GM12878 (cell line): ENCODE results near the gene COL4A2. TPM values are rescaled to one million over a fixed set of nuclear protein-coding genes. Genes with fewer than 3 reads are reported as not detected.

Experiments
- ATAC-seq: fragments of 200-7000 bp; cut with Tn5 transposase; 3 replicates; pipeline ENCODE4 v1.9.1; 2020; ENCODE audit warnings: mild to moderate bottlenecking, moderate library complexity
- BruUV-seq: library from RNA; stranded (reverse); fragments of 400-500 nt; replicated peaks from 2 replicates; lab custom pipeline; 2021; lab: Mats Ljungman, UMichigan
- CTCF ChIA-PET: fragments of 300-600 bp; sonication (Branson Sonifier 250); formaldehyde crosslinking; extraction: SDS; loops from one replicate; lab custom pipeline; 2021; ENCODE audit warnings: inconsistent platforms; lab: Yijun Ruan, JAX
- POLR2A ChIA-PET: fragments of 350-600 bp; formaldehyde crosslinking; extraction: SDS; loops from one replicate; lab custom pipeline; 2021; ENCODE audit warnings: inconsistent platforms; lab: Charles Lee
- RAD21 ChIA-PET: fragments of 300-600 bp; sonication (Branson Sonifier 250); formaldehyde crosslinking; loops from one replicate; lab custom pipeline; 2023; ENCODE audit warnings: antibody characterized with exemption; ENCODE audit not compliant: unreplicated experiment; lab: Charles Lee
- SMC1A ChIA-PET: fragments of 300-600 bp; sonication (Branson Sonifier 250); formaldehyde crosslinking; loops from one replicate; lab custom pipeline; 2023; ENCODE audit not compliant: unreplicated experiment, uncharacterized antibody; lab: Charles Lee
- DNase-seq: peaks from one replicate; pipeline ENCODE4 v3.0.0-alpha.2; 2011; ENCODE audit warnings: low read depth, low spot score
- FAIRE-seq: peaks from 3 replicates; lab custom pipeline; 2011; peaks lifted over from hg19 to GRCh38; lab: Jason Lieb, UNC
- H2AFZ ChIP-seq: 2 replicates; pipeline ENCODE4 v1.6.0; 2011; ENCODE audit warnings: low read depth, low read length, control low read depth; ENCODE audit not compliant: control insufficient read depth
- H3K27ac ChIP-seq: 2 replicates; pipeline ENCODE4 v1.5.1; 2011; ENCODE audit warnings: control low read depth; ENCODE audit not compliant: control insufficient read depth, insufficient read depth
- H3K27me3 ChIP-seq, 2 experiments: replicated peaks in 1 of 2; 2 replicates each; pipeline versions ENCODE4 v1.6.0 to v1.6.1; 2011; ENCODE audit warnings: low read length in 1 of 2; ENCODE audit not compliant: control insufficient read depth in 2 of 2, insufficient read depth in 2 of 2
- H3K36me3 ChIP-seq, 2 experiments: 2 replicates each; pipeline ENCODE4 v1.5.1; 2011; ENCODE audit warnings: low read length in 1 of 2; ENCODE audit not compliant: control insufficient read depth in 2 of 2, insufficient read depth in 2 of 2
- H3K4me1 ChIP-seq: 2 replicates; pipeline ENCODE4 v1.6.1; 2011; ENCODE audit warnings: mild to moderate bottlenecking, low read length, moderate library complexity, mixed read lengths; ENCODE audit not compliant: control insufficient read depth, insufficient read depth
- H3K4me2 ChIP-seq: 2 replicates; pipeline ENCODE4 v1.6.0; 2011; ENCODE audit warnings: control low read depth; ENCODE audit not compliant: control insufficient read depth, insufficient read depth
- H3K4me3 ChIP-seq: fragments of 200-600 bp; sonication (generic); 2 replicates; pipeline ENCODE4 v1.5.1; 2016
- H3K79me2 ChIP-seq: 2 replicates; pipeline ENCODE4 v1.6.0; 2011; ENCODE audit warnings: low read length; ENCODE audit not compliant: control insufficient read depth, insufficient read depth
- H3K9ac ChIP-seq: 2 replicates; pipeline ENCODE4 v1.8.0; 2011; ENCODE audit warnings: low read length, control low read depth, mixed read lengths; ENCODE audit not compliant: control insufficient read depth, insufficient read depth
- H3K9me3 ChIP-seq: replicated peaks from 3 replicates; pipeline ENCODE4 v1.5.1; 2011; ENCODE audit warnings: mild to moderate bottlenecking, low read length; ENCODE audit not compliant: control insufficient read depth, insufficient read depth
- H4K20me1 ChIP-seq: 2 replicates; pipeline ENCODE4 v1.6.0; 2011; ENCODE audit not compliant: control insufficient read depth, insufficient read depth
- E2F8 ChIP-seq: fragments of 450-650 bp; IDR thresholded peaks from 2 replicates; pipeline ENCODE4 v1.6.1; 2018; ENCODE audit warnings: mild to moderate bottlenecking, low read depth, moderate library complexity; ENCODE audit not compliant: partially characterized antibody
- LARP7 ChIP-seq: fragments of 450-650 bp; IDR thresholded peaks from 2 replicates; pipeline ENCODE4 v1.6.1; 2017; ENCODE audit warnings: mild to moderate bottlenecking
- PBX3 ChIP-seq: IDR thresholded peaks from 2 replicates; pipeline ENCODE4 v1.6.1; 2011; ENCODE audit warnings: mild to moderate bottlenecking, low read depth, low read length, moderate library complexity; ENCODE audit not compliant: insufficient replicate concordance
- RUNX3 ChIP-seq: IDR thresholded peaks from 2 replicates; pipeline ENCODE4 v1.6.1; 2012; ENCODE audit warnings: low read length, inconsistent platforms
- SMAD1 ChIP-seq: fragments of 450-650 bp; IDR thresholded peaks from 2 replicates; pipeline ENCODE4 v1.6.1; 2018; ENCODE audit warnings: mild to moderate bottlenecking, low read depth; ENCODE audit not compliant: partially characterized antibody
- SMARCA5 ChIP-seq: fragments of 450-650 bp; IDR thresholded peaks from 2 replicates; pipeline ENCODE4 v1.6.1; 2017; ENCODE audit warnings: mild to moderate bottlenecking
- TCF3 ChIP-seq: IDR thresholded peaks from 2 replicates; pipeline ENCODE4 v1.6.1; 2012; ENCODE audit warnings: low read depth, mild to moderate bottlenecking, low read length, borderline replicate concordance; ENCODE audit not compliant: insufficient read depth
- ZBED1 ChIP-seq: IDR thresholded peaks from 2 replicates; pipeline ENCODE4 v1.6.1; 2016; ENCODE audit warnings: borderline replicate concordance
- WGBS: methylation state at CpG from one replicate; pipeline ENCODE4 v1.1.6; 2016; ENCODE audit warnings: low lambda C conversion rate; ENCODE audit not compliant: insufficient replicate concordance, insufficient coverage; ENCODE audit errors: missing lambda C conversion rate; 5-methylcytosine and 5-hydroxymethylcytosine counted together
- in situ Hi-C: fragments of 300-500 bp; cut with MboI; formaldehyde crosslinking; loops from 9 replicates; pipeline ENCODE4 v1.14.3; 2018; ENCODE audit warnings: mixed read lengths
- intact Hi-C: fragments of 100-400 bp; cut with micrococcal nuclease; formaldehyde crosslinking; loops from one replicate; pipeline ENCODE4 v1.14.2; 2022; ENCODE audit not compliant: unreplicated experiment
- polyA plus RNA-seq, 11 experiments: library from polyadenylated mRNA; depleted of rRNA in 4 of 11; unstranded in 6 of 11; stranded (reverse) in 5 of 11; fragments of >200 nt; fragmentation: Nextera tagmentation in 4 of 11; fragmentation: Illumina TruSeq in 1 of 11; extraction: Ambion mirVana in 4 of 11; extraction: Trizol in 1 of 11; gene quantifications; 1 replicate in 1 of 11; 2 replicates in 10 of 11; pipeline versions ENCODE4 v1.2.1 to v1.2.3, GENCODE V29; 2011 to 2016; ENCODE audit warnings: inconsistent platforms in 2 of 11, missing spikeins in 2 of 11, low read depth in 1 of 11
- total RNA-seq, 4 experiments: library from RNA; depleted of rRNA in 3 of 4; stranded (reverse); fragments of >200 nt in 3 of 4; fragmentation: Illumina TruSeq in 1 of 4; extraction: Trizol in 1 of 4; gene quantifications; 2 replicates each; pipeline versions ENCODE4 v1.2.1 to v1.2.3, GENCODE V29; 2013 to 2021
- TF ChIP-seq, protein P1 (sequence below): fragments of 450-650 bp; IDR thresholded peaks from 2 replicates; pipeline ENCODE4 v1.6.1; 2016; ENCODE audit warnings: mild to moderate bottlenecking

The COL4A2 gene
- total and polyA plus RNA-seq, 10 of the 15 experiments (the other 5 are each of a cell fraction or from before 2014, with no cell fraction given), result 0.16 to 1.6 (median 0.62) TPM; not detected in 3

GRCh38 chr13:110516500-110516899, 209.4 kb downstream of the COL4A2 start:
- FAIRE-seq (no peak), DNase-seq (no peak), ATAC-seq (no peak)
- Histone ChIP-seq H2AFZ (no peak overlapping the region), H3K4me3 (no peak overlapping the region), H3K36me3 (peaks cover 0 to 2% of the 10 kb centered on the region in 2 experiments; a peak in 2 of 4 replicates), H3K27me3 (no peaks in the 10 kb centered on the region; a peak in 1 of 4 replicates), H3K4me2 (no peak overlapping the region), H3K9me3 (no peaks in the 10 kb centered on the region), H3K27ac (no peak overlapping the region), H3K4me1 (peaks cover 4% of the 10 kb centered on the region; the same call in 1 of the 2 replicates), H3K79me2 (no peaks in the 10 kb centered on the region), H4K20me1 (peaks cover 3% of the 10 kb centered on the region; the same call in 1 of the 2 replicates), H3K9ac (no peak overlapping the region)
- WGBS, result 53% methylated on average over 12 of the region's 12 CpGs
- RAD21 ChIA-PET, result no interaction called here
- SMC1A ChIA-PET, result interaction anchor here (0.7 kb wide), 1 partner anchor 9 kb away, joined by 3 read pairs; no protein-coding TSS in a partner anchor
- POLR2A ChIA-PET, result interaction anchor here (0.7 kb wide), 1 partner anchor 32 kb away, joined by 9 read pairs; no protein-coding TSS in a partner anchor
- CTCF ChIA-PET, result interaction anchor here (0.6 kb wide), 1 partner anchor 9 kb away, joined by 3 read pairs; no protein-coding TSS in a partner anchor
- in situ Hi-C loops, result no loop called here
- intact Hi-C loops, result no loop called here
- no TSS peak for BruUV-seq
- TF ChIP-seq RUNX3, result no peak
- TF ChIP-seq SMARCA5, result no peak
- TF ChIP-seq ZBED1, result no peak

GRCh38 chr13:110517505-110518225, 210.6 kb downstream of the COL4A2 start:
- no peaks in the 10 kb centered on the region for H3K9me3 ChIP-seq
- peaks cover 3% of the 10 kb centered on the region; the same call in 1 of the 2 replicates for H4K20me1 ChIP-seq
- CTCF ChIA-PET, result interaction anchor here (1.8 kb wide), 1 partner anchor 62 kb away, joined by 9 read pairs; no protein-coding TSS in a partner anchor
- POLR2A ChIA-PET, result interaction anchor here (0.7 kb wide), 1 partner anchor 31 kb away, joined by 9 read pairs; no protein-coding TSS in a partner anchor
- H3K36me3 ChIP-seq, result peaks cover 0 to 2% of the 10 kb centered on the region in 2 experiments; a peak in 2 of 4 replicates
- WGBS, result 27% methylated on average over 7 of the region's 7 CpGs
- H3K4me2 ChIP-seq, result no peak overlapping the region
- ATAC-seq, result no peak
- SMC1A ChIA-PET, result interaction anchor here (1.0 kb wide), 1 partner anchor 62 kb away, joined by 3 read pairs; no protein-coding TSS in a partner anchor
- H2AFZ ChIP-seq, result no peak overlapping the region
- no peaks in the 10 kb centered on the region for H3K27me3 ChIP-seq
- intact Hi-C loops (no loop called here), in situ Hi-C loops (no loop called here)
- FAIRE-seq, result no peak
- RAD21 ChIA-PET, result no interaction called here
- BruUV-seq, result no TSS peak
- no peak for DNase-seq
- no peak overlapping the region for H3K9ac ChIP-seq
- no peaks in the 10 kb centered on the region for H3K79me2 ChIP-seq
- H3K4me3 ChIP-seq, result no peak overlapping the region
- peaks cover 4% of the 10 kb centered on the region; the same call in 1 of the 2 replicates for H3K4me1 ChIP-seq
- no peak overlapping the region for H3K27ac ChIP-seq
- TF ChIP-seq PBX3 (no peak), E2F8 (no peak), RUNX3 (no peak), TCF3 (no peak), SMAD1 (no peak), LARP7 (no peak)
- TF ChIP-seq, protein P1, sequence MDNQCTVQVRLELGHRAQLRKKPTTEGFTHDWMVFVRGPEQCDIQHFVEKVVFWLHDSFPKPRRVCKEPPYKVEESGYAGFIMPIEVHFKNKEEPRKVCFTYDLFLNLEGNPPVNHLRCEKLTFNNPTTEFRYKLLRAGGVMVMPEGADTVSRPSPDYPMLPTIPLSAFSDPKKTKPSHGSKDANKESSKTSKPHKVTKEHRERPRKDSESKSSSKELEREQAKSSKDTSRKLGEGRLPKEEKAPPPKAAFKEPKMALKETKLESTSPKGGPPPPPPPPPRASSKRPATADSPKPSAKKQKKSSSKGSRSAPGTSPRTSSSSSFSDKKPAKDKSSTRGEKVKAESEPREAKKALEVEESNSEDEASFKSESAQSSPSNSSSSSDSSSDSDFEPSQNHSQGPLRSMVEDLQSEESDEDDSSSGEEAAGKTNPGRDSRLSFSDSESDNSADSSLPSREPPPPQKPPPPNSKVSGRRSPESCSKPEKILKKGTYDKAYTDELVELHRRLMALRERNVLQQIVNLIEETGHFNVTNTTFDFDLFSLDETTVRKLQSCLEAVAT, result no peak
